Stimulated activated CD8-positive, alpha-beta memory T cell treated with anti-CD3 and anti-CD28 coated beads, Interleukin-12 subunit alpha, Interleukin-12 subunit beta, amount 100 ng/mL, for 24 hours (primary cell): Measurements from ENCODE around the gene SF3A2.
A peak's percentile ranks its signal among the peaks of the same experiment; 100 is the strongest.

ENCODE experiments used
- DNase-seq: peaks from one replicate; pipeline ENCODE4 v3.0.0-alpha.2; 2020; ENCODE audit errors: extremely low read depth

Gene SF3A2

GRCh38 chr19:2253106-2254063 is 16.8 kb downstream of the SF3A2 start:
- no peak for DNase-seq

GRCh38 chr19:2254064-2254872 is 17.6 kb downstream of the SF3A2 start:
- DNase-seq, result no peak

GRCh38 chr19:2255112-2255845 is 18.7 kb downstream of the SF3A2 start:
- no peak for DNase-seq

GRCh38 chr19:2255982-2256685 is 19.5 kb downstream of the SF3A2 start, which contains the start of gene JSRP1:
Gene JSRP1 (minus strand): TSS chr19:2256417. CDS start chr19:2255314, 1,103 bp downstream.
- DNase-seq, result no peak

GRCh38 chr19:2259336-2259735 is 22.7 kb downstream of the SF3A2 start:
- DNase-seq, result no peak

- DNase-seq, result no peak
These were observed 23.7 kb downstream of the SF3A2 start for GRCh38 chr19:2260341-2260805.

GRCh38 chr19:2261438-2262172 is 25.0 kb downstream of the SF3A2 start:
- no peak for DNase-seq

- no peak for DNase-seq
These were observed 29.8 kb downstream of the SF3A2 start for GRCh38 chr19:2266183-2266993.

GRCh38 chr19:2268480-2268830 is 31.8 kb downstream of the SF3A2 start:
- no peak for DNase-seq

GRCh38 chr19:2268861-2269243 is 32.2 kb downstream of the SF3A2 start:
- no peak for DNase-seq

- DNase-seq, result peak; percentile 96
These were observed 32.9 kb downstream of the SF3A2 start for GRCh38 chr19:2269244-2270156.

GRCh38 chr19:2270157-2270422 is 33.5 kb downstream of the SF3A2 start:
- DNase-seq, result no peak

- DNase-seq, result peak; percentile 51
These were observed 34.0 kb downstream of the SF3A2 start for GRCh38 chr19:2270423-2271233.

GRCh38 chr19:2271234-2272103 is 34.8 kb downstream of the SF3A2 start:
- DNase-seq, result no peak

- DNase-seq, result peak; percentile 45
These were observed 36.9 kb downstream of the SF3A2 start for GRCh38 chr19:2273356-2274184.

GRCh38 chr19:2274185-2274711 is 37.6 kb downstream of the SF3A2 start:
- DNase-seq, result no peak
